Stimulated activated CD4-positive, alpha-beta T cell treated with anti-CD3 and anti-CD28 coated beads, TNF-alpha, amount 100 ng/mL, for 1 hour (primary cell): Measurements from ENCODE around the gene BANF2.

ENCODE experiments used
- DNase-seq, 3 donors: peaks; one replicate each; pipeline ENCODE4 v3.0.0-alpha.2; 2020; ENCODE audit warnings: low read depth in 3 of 3, low spot score in 1 of 3

The BANF2 gene

GRCh38 chr20:17663486-17663885 is 36.3 kb upstream of the BANF2 start:
- DNase-seq = no peak

- DNase-seq = no peak
These were observed 35.6 kb upstream of the BANF2 start for GRCh38 chr20:17664025-17664633.

- no peak for DNase-seq
These were observed 34.0 kb upstream of the BANF2 start for GRCh38 chr20:17665756-17666155.

- DNase-seq = no peak
These were observed 33.3 kb upstream of the BANF2 start for GRCh38 chr20:17666481-17666880.

- DNase-seq = no peak
These were observed 32.3 kb upstream of the BANF2 start for GRCh38 chr20:17667445-17667844.

- DNase-seq = no peak
These were observed 31.3 kb upstream of the BANF2 start for GRCh38 chr20:17668432-17668831.

GRCh38 chr20:17669306-17669931 is 30.3 kb upstream of the BANF2 start:
- no peak for DNase-seq

GRCh38 chr20:17671011-17671410 is 28.8 kb upstream of the BANF2 start:
- DNase-seq = no peak

- no peak for DNase-seq
These were observed 28.2 kb upstream of the BANF2 start for GRCh38 chr20:17671565-17671964.

GRCh38 chr20:17673084-17673483 is 26.7 kb upstream of the BANF2 start:
- no peak for DNase-seq

GRCh38 chr20:17674722-17675518 is 24.8 kb upstream of the BANF2 start:
- no peak for DNase-seq

- no peak for DNase-seq
These were observed 24.0 kb upstream of the BANF2 start for GRCh38 chr20:17675519-17676377.

GRCh38 chr20:17676378-17676759 is 23.4 kb upstream of the BANF2 start:
- no peak for DNase-seq

- no peak for DNase-seq
These were observed 22.8 kb upstream of the BANF2 start for GRCh38 chr20:17676942-17677341.

- DNase-seq = no peak
These were observed 21.5 kb upstream of the BANF2 start for GRCh38 chr20:17678295-17678694.

- no peak for DNase-seq
These were observed 20.9 kb upstream of the BANF2 start for GRCh38 chr20:17678886-17679285.

- DNase-seq = no peak
These were observed 19.6 kb upstream of the BANF2 start for GRCh38 chr20:17679941-17680835.

GRCh38 chr20:17680836-17681725 is 18.7 kb upstream of the BANF2 start:
- DNase-seq = peak; percentile 51 to 81 (median 55)

- no peak for DNase-seq
These were observed 18.1 kb upstream of the BANF2 start for GRCh38 chr20:17681726-17682102.
